ENCODE measurements around the gene ATP10D.

DNA sequence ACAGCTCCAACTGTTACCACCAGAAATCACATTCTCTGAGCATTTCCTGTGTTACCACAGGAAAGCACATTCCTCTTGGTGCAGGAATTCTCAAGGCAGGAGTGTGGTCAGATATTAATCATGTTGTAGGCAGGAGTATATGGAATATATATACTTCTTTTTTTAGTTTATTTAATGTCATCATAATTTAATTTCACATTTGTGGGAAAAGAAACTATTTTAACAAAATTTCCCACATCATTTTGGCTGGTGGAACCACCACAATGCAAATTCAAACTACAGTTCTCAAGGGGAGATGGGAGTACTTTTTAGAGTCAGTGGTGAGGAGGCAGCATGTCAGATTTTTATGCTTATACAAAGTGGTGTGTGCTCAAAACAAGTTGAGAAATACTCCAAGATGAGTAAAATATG lies 139.0 kb downstream of the ATP10D start:
- no peak for TF ChIP-seq RFX5 (IDR thresholded peaks at IDR 0.05; ENCODE audit: low read length)
- no peak for TF ChIP-seq RXRA (IDR thresholded peaks at IDR 0.05; ENCODE audit: borderline replicate concordance, low read depth)
- TF ChIP-seq, protein P1, sequence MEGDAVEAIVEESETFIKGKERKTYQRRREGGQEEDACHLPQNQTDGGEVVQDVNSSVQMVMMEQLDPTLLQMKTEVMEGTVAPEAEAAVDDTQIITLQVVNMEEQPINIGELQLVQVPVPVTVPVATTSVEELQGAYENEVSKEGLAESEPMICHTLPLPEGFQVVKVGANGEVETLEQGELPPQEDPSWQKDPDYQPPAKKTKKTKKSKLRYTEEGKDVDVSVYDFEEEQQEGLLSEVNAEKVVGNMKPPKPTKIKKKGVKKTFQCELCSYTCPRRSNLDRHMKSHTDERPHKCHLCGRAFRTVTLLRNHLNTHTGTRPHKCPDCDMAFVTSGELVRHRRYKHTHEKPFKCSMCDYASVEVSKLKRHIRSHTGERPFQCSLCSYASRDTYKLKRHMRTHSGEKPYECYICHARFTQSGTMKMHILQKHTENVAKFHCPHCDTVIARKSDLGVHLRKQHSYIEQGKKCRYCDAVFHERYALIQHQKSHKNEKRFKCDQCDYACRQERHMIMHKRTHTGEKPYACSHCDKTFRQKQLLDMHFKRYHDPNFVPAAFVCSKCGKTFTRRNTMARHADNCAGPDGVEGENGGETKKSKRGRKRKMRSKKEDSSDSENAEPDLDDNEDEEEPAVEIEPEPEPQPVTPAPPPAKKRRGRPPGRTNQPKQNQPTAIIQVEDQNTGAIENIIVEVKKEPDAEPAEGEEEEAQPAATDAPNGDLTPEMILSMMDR (IDR thresholded peaks at IDR 0.05): no peak
- TF ChIP-seq POLR2AphosphoS5 (IDR thresholded peaks at IDR 0.05; ENCODE audit: low read depth, low read length): no peak
- TF ChIP-seq, protein P2, sequence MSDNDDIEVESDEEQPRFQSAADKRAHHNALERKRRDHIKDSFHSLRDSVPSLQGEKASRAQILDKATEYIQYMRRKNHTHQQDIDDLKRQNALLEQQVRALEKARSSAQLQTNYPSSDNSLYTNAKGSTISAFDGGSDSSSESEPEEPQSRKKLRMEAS (IDR thresholded peaks at IDR 0.05; ENCODE audit: low read depth): no peak
- TF ChIP-seq, protein P3, sequence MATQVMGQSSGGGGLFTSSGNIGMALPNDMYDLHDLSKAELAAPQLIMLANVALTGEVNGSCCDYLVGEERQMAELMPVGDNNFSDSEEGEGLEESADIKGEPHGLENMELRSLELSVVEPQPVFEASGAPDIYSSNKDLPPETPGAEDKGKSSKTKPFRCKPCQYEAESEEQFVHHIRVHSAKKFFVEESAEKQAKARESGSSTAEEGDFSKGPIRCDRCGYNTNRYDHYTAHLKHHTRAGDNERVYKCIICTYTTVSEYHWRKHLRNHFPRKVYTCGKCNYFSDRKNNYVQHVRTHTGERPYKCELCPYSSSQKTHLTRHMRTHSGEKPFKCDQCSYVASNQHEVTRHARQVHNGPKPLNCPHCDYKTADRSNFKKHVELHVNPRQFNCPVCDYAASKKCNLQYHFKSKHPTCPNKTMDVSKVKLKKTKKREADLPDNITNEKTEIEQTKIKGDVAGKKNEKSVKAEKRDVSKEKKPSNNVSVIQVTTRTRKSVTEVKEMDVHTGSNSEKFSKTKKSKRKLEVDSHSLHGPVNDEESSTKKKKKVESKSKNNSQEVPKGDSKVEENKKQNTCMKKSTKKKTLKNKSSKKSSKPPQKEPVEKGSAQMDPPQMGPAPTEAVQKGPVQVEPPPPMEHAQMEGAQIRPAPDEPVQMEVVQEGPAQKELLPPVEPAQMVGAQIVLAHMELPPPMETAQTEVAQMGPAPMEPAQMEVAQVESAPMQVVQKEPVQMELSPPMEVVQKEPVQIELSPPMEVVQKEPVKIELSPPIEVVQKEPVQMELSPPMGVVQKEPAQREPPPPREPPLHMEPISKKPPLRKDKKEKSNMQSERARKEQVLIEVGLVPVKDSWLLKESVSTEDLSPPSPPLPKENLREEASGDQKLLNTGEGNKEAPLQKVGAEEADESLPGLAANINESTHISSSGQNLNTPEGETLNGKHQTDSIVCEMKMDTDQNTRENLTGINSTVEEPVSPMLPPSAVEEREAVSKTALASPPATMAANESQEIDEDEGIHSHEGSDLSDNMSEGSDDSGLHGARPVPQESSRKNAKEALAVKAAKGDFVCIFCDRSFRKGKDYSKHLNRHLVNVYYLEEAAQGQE (IDR thresholded peaks at IDR 0.05; ENCODE audit: low read depth, low read length): no peak
- peak in 1 of 2 experiments; percentile 19; a peak in 2 of 4 replicates for TF ChIP-seq EP300 (IDR thresholded peaks at IDR 0.05; ENCODE audit: borderline replicate concordance in 1 of 2, low read depth in 1 of 2, low read length in 1 of 2)
- TF ChIP-seq JUND (IDR thresholded peaks at IDR 0.05): peak; percentile 31; the same call in 1 of the 2 replicates
- peak; percentile 74; the same call in 1 of the 2 replicates for TF ChIP-seq TEAD4 (IDR thresholded peaks at IDR 0.05; ENCODE audit: borderline replicate concordance, insufficient read depth)
- TF ChIP-seq TAF1 (IDR thresholded peaks at IDR 0.05; ENCODE audit: borderline replicate concordance, low read depth, low read length): no peak
- no peak for TF ChIP-seq RCOR1 (IDR thresholded peaks at IDR 0.05; ENCODE audit: low read length)
